ENCODE measurements around the gene FAS. TPM values are rescaled to one million over a fixed set of nuclear protein-coding genes. Genes with fewer than 3 reads are reported as not detected.
A peak's percentile ranks its signal among the peaks of the same experiment; 100 is the strongest.

The FAS gene
- total RNA-seq, 2 experiments from 2014 or later: 23.8 to 28.2 TPM

DNA sequence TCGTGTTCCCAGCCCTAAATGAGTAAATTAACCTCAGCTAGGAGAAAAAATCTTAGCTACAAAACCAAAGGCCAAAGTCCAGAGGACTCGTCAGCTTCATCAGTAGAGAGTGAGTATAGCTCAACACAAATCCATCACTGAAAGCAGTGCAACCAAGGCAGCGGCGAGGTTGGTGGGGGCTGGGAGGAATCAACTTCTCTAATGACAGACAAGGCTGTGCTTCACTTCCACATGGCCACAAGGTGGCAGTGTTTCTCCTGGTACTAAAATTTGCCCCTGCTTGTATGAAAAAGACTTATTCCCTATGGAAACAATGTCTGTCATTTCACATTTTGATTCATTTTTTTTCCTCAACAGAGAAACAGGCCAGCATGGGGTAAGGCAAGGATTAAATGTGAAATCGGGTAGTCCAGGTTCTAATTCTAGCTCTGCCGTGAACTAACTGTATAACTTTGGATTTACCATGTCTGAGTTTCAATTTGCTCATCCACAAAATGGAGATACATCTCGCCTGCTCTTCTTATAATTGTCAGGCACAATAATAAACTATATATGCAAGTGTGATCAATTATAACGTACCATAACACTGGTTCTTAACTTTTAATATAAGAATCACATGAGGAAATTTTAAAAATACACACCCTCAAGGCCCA, 39.3 kb downstream of the FAS start:
- H3K27ac Mint-ChIP-seq: no peak overlapping the region
- POLR2A ChIA-PET: interaction anchor here (0.6 to 1.9 kb wide), 3 partner anchors 39 to 178 kb away, joined by 3 to 6 read pairs (median 5); partner anchors contain the start of genes CH25H and FAS
- Histone ChIP-seq H3K4me1 (ENCODE audit: insufficient read depth, low read length) (peaks cover 3% of the 10 kb centered on the region), H3K36me3 (ENCODE audit: insufficient read depth, low read length) (peaks cover 2% of the 10 kb centered on the region), H3K27me3 (ENCODE audit: control insufficient read depth in 1 of 2, insufficient read depth in 2 of 2, low read length in 2 of 2) (no peaks in the 10 kb centered on the region), H3K27ac (ENCODE audit: low read depth in 1 of 2, low read length in 2 of 2) (no peak overlapping the region), H3K9me3 (ENCODE audit: control insufficient read depth in 1 of 2, insufficient read depth in 1 of 2, low read length in 2 of 2) (no peaks in the 10 kb centered on the region), H3K4me3 (ENCODE audit: low read length) (no peak overlapping the region)
- ATAC-seq (ENCODE audit: poor library complexity) (peak; percentile 80), DNase-seq (peak; percentile 44 to 84 (median 58))
- intact Hi-C loops (cut with DNase I, micrococcal nuclease): loop anchor here (1.0 to 10.0 kb wide), 4 partner anchors 93 to 535 kb away; no protein-coding TSS in a partner anchor
- CTCF ChIA-PET: interaction anchor here (0.6 to 1.8 kb wide), 13 partner anchors 9 to 188 kb away, joined by 3 to 12 read pairs (median 4); partner anchors contain the start of genes CH25H and FAS
- H3K4me3 Mint-ChIP-seq: no peak overlapping the region
- peaks cover 3% of the 10 kb centered on the region for H3K36me3 Mint-ChIP-seq (ENCODE audit: low read depth)
- H3K9me3 Mint-ChIP-seq: no peaks in the 10 kb centered on the region
- H3K4me1 Mint-ChIP-seq (ENCODE audit: low read depth): peaks cover 9% of the 10 kb centered on the region
- no peaks in the 10 kb centered on the region for H3K27me3 Mint-ChIP-seq
- TF ChIP-seq, protein P1, sequence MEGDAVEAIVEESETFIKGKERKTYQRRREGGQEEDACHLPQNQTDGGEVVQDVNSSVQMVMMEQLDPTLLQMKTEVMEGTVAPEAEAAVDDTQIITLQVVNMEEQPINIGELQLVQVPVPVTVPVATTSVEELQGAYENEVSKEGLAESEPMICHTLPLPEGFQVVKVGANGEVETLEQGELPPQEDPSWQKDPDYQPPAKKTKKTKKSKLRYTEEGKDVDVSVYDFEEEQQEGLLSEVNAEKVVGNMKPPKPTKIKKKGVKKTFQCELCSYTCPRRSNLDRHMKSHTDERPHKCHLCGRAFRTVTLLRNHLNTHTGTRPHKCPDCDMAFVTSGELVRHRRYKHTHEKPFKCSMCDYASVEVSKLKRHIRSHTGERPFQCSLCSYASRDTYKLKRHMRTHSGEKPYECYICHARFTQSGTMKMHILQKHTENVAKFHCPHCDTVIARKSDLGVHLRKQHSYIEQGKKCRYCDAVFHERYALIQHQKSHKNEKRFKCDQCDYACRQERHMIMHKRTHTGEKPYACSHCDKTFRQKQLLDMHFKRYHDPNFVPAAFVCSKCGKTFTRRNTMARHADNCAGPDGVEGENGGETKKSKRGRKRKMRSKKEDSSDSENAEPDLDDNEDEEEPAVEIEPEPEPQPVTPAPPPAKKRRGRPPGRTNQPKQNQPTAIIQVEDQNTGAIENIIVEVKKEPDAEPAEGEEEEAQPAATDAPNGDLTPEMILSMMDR (IDR thresholded peaks at IDR 0.05): peak; percentile 93

GRCh38 chr10:89030791-89031190, 40.2 kb downstream of the FAS start:
- CTCF ChIA-PET: interaction anchor here (1.5 to 1.8 kb wide), 2 partner anchors 81 to 184 kb away, joined by 6 to 12 read pairs; no protein-coding TSS in a partner anchor
- H3K4me1 ChIP-seq (ENCODE audit: insufficient read depth, low read length): peaks cover 3% of the 10 kb centered on the region
- H3K9me3 ChIP-seq (ENCODE audit: control insufficient read depth in 1 of 2, insufficient read depth in 1 of 2, low read length in 2 of 2): no peaks in the 10 kb centered on the region
- peaks cover 9% of the 10 kb centered on the region for H3K4me1 Mint-ChIP-seq (ENCODE audit: low read depth)
- no peak overlapping the region for H3K27ac ChIP-seq (ENCODE audit: low read depth in 1 of 2, low read length in 2 of 2)
- TF ChIP-seq, protein P1 (IDR thresholded peaks at IDR 0.05): no peak
- no peaks in the 10 kb centered on the region for H3K36me3 ChIP-seq (ENCODE audit: insufficient read depth, low read length)
- no peak overlapping the region for H3K27ac Mint-ChIP-seq
- no peaks in the 10 kb centered on the region for H3K9me3 Mint-ChIP-seq
- DNase-seq (peak in 1 of 14 experiments; percentile 16), ATAC-seq (ENCODE audit: poor library complexity) (no peak)
- intact Hi-C loops (cut with DNase I, micrococcal nuclease): loop anchor here (1.0 kb wide), 1 partner anchor 183 kb away; no protein-coding TSS in a partner anchor
- POLR2A ChIA-PET: no interaction called here
- no peaks in the 10 kb centered on the region for H3K36me3 Mint-ChIP-seq (ENCODE audit: low read depth)
- no peaks in the 10 kb centered on the region for H3K27me3 ChIP-seq (ENCODE audit: control insufficient read depth in 1 of 2, insufficient read depth in 2 of 2, low read length in 2 of 2)
- no peak overlapping the region for H3K4me3 ChIP-seq (ENCODE audit: low read length)
- H3K4me3 Mint-ChIP-seq: no peak overlapping the region
- H3K27me3 Mint-ChIP-seq: no peaks in the 10 kb centered on the region

- CTCF ChIA-PET: interaction anchor here (0.5 to 1.0 kb wide), 2 partner anchors 17 to 23 kb away, joined by 3 read pairs; no protein-coding TSS in a partner anchor
- Mint-ChIP-seq H3K27me3 (no peaks in the 10 kb centered on the region), H3K9me3 (no peaks in the 10 kb centered on the region), H3K4me3 (no peak overlapping the region), H3K4me1 (ENCODE audit: low read depth) (peaks cover 9% of the 10 kb centered on the region), H3K36me3 (ENCODE audit: low read depth) (no peaks in the 10 kb centered on the region), H3K27ac (no peak overlapping the region)
- POLR2A ChIA-PET: no interaction called here
- DNase-seq (peak in 2 of 14 experiments; percentile 56 to 66), ATAC-seq (ENCODE audit: poor library complexity) (no peak)
- Histone ChIP-seq H3K9me3 (ENCODE audit: control insufficient read depth in 1 of 2, insufficient read depth in 1 of 2, low read length in 2 of 2) (no peaks in the 10 kb centered on the region), H3K4me3 (ENCODE audit: low read length) (no peak overlapping the region), H3K4me1 (ENCODE audit: insufficient read depth, low read length) (peaks cover 3% of the 10 kb centered on the region), H3K36me3 (ENCODE audit: insufficient read depth, low read length) (no peaks in the 10 kb centered on the region), H3K27me3 (ENCODE audit: control insufficient read depth in 1 of 2, insufficient read depth in 2 of 2, low read length in 2 of 2) (no peaks in the 10 kb centered on the region), H3K27ac (ENCODE audit: low read depth in 1 of 2, low read length in 2 of 2) (no peak overlapping the region)
- intact Hi-C loops (cut with DNase I, micrococcal nuclease): no loop called here
- TF ChIP-seq, protein P1 (IDR thresholded peaks at IDR 0.05): no peak
Measured at GRCh38 chr10:89032141-89032891, 41.7 kb downstream of the FAS start.
